ENCODE data around the gene FAIM. TPM values are rescaled to one million over a fixed set of nuclear protein-coding genes. Genes with fewer than 3 reads are reported as not detected.
"Not testable (repeated sequence)": the region's sequence is repeated elsewhere in the genome, so short reads cannot be mapped to it uniquely, and the experiment has no call there.

The FAIM gene
- polyA plus RNA-seq, 1 donor, result 14.4 TPM

- no peaks in the 10 kb centered on the region for H3K27me3 ChIP-seq (ENCODE audit: control insufficient read depth, insufficient read depth, low read length)
These were observed 66.8 kb downstream of the FAIM start for GRCh38 chr3:138675393-138675792.

GRCh38 chr3:138678086-138678485, 69.5 kb downstream of the FAIM start:
- DNase-seq, result no peak
- Histone ChIP-seq H3K9me3 (ENCODE audit: control insufficient read depth, low read depth, low read length) (peaks cover 22% of the 10 kb centered on the region), H3K36me3 (ENCODE audit: control insufficient read depth, insufficient read depth, low read length) (peaks cover 21% of the 10 kb centered on the region), H3K4me1 (ENCODE audit: control insufficient read depth, insufficient read depth, low read length) (no peaks in the 10 kb centered on the region), H3K27me3 (ENCODE audit: control insufficient read depth, insufficient read depth, low read length) (no peaks in the 10 kb centered on the region), H3K27ac (ENCODE audit: low read length) (no peak overlapping the region), H3K4me3 (ENCODE audit: low read length) (no peak overlapping the region)
- 100% methylated on average over 1 of the region's 1 CpG for WGBS (ENCODE audit: insufficient coverage, low lambda C conversion rate)

More at GRCh38 chr3:138675393-138675792, 66.8 kb downstream of the FAIM start:
- WGBS (ENCODE audit: insufficient coverage, low lambda C conversion rate), result 100% methylated on average over 1 of the region's 1 CpG
- DNase-seq, result no peak
- peaks cover 22% of the 10 kb centered on the region for H3K9me3 ChIP-seq (ENCODE audit: control insufficient read depth, low read depth, low read length)
- no peaks in the 10 kb centered on the region for H3K4me1 ChIP-seq (ENCODE audit: control insufficient read depth, insufficient read depth, low read length)
- H3K36me3 ChIP-seq (ENCODE audit: control insufficient read depth, insufficient read depth, low read length), result peaks cover 15% of the 10 kb centered on the region
- no peak overlapping the region for H3K27ac ChIP-seq (ENCODE audit: low read length)
- H3K4me3 ChIP-seq (ENCODE audit: low read length), result no peak overlapping the region

GRCh38 chr3:138678874-138679392, 70.4 kb downstream of the FAIM start:
- DNase-seq, result no peak
- H3K4me1 ChIP-seq (ENCODE audit: control insufficient read depth, insufficient read depth, low read length), result no peaks in the 10 kb centered on the region
- peaks cover 22% of the 10 kb centered on the region for H3K9me3 ChIP-seq (ENCODE audit: control insufficient read depth, low read depth, low read length)
- 90% methylated on average over 2 of the region's 5 CpGs for WGBS (ENCODE audit: insufficient coverage, low lambda C conversion rate)
- peaks cover 22% of the 10 kb centered on the region for H3K36me3 ChIP-seq (ENCODE audit: control insufficient read depth, insufficient read depth, low read length)
- H3K27ac ChIP-seq (ENCODE audit: low read length), result no peak overlapping the region
- no peaks in the 10 kb centered on the region for H3K27me3 ChIP-seq (ENCODE audit: control insufficient read depth, insufficient read depth, low read length)
- H3K4me3 ChIP-seq (ENCODE audit: low read length), result no peak overlapping the region

- H3K4me1 ChIP-seq (ENCODE audit: control insufficient read depth, insufficient read depth, low read length); DNase-seq; H3K27ac ChIP-seq (ENCODE audit: low read length); H3K4me3 ChIP-seq (ENCODE audit: low read length); H3K27me3 ChIP-seq (ENCODE audit: control insufficient read depth, insufficient read depth, low read length): not testable (repeated sequence)
- peaks cover 15% of the 10 kb centered on the region for H3K36me3 ChIP-seq (ENCODE audit: control insufficient read depth, insufficient read depth, low read length)
- WGBS (ENCODE audit: insufficient coverage, low lambda C conversion rate), result no CpG with 5 or more reads among the region's 6 CpGs
- peaks cover 14% of the 10 kb centered on the region for H3K9me3 ChIP-seq (ENCODE audit: control insufficient read depth, low read depth, low read length)
These were observed 72.4 kb downstream of the FAIM start for GRCh38 chr3:138680974-138681373.

- H3K36me3 ChIP-seq (ENCODE audit: control insufficient read depth, insufficient read depth, low read length), result peaks cover 14% of the 10 kb centered on the region
- H3K4me1 ChIP-seq (ENCODE audit: control insufficient read depth, insufficient read depth, low read length), result no peaks in the 10 kb centered on the region
- WGBS (ENCODE audit: insufficient coverage, low lambda C conversion rate), result 67% methylated on average over 2 of the region's 5 CpGs
- H3K27me3 ChIP-seq (ENCODE audit: control insufficient read depth, insufficient read depth, low read length), result no peaks in the 10 kb centered on the region
- H3K9me3 ChIP-seq (ENCODE audit: control insufficient read depth, low read depth, low read length), result peaks cover 8% of the 10 kb centered on the region
- no peak overlapping the region for H3K4me3 ChIP-seq (ENCODE audit: low read length)
- H3K27ac ChIP-seq (ENCODE audit: low read length), result no peak overlapping the region
- no peak for DNase-seq
These were observed 73.1 kb downstream of the FAIM start for GRCh38 chr3:138681463-138682220.

GRCh38 chr3:138682648-138683047, 74.1 kb downstream of the FAIM start:
- H3K9me3 ChIP-seq (ENCODE audit: control insufficient read depth, low read depth, low read length), result no peaks in the 10 kb centered on the region
- DNase-seq, result no peak
- peaks cover 12% of the 10 kb centered on the region for H3K36me3 ChIP-seq (ENCODE audit: control insufficient read depth, insufficient read depth, low read length)
- peaks cover 3% of the 10 kb centered on the region for H3K4me1 ChIP-seq (ENCODE audit: control insufficient read depth, insufficient read depth, low read length)
- H3K4me3 ChIP-seq (ENCODE audit: low read length), result no peak overlapping the region
- H3K27ac ChIP-seq (ENCODE audit: low read length), result no peak overlapping the region
- H3K27me3 ChIP-seq (ENCODE audit: control insufficient read depth, insufficient read depth, low read length), result no peaks in the 10 kb centered on the region

Other genes with a start within 250 kb of the FAIM start
- 1.8 TPM for gene ESYT3, start 174.2 kb upstream of the FAIM start, polyA plus RNA-seq
- 17.8 TPM for gene CEP70, start 14.5 kb upstream of the FAIM start, polyA plus RNA-seq
- 51.1 TPM for gene PIK3CB, start 226.2 kb downstream of the FAIM start, polyA plus RNA-seq